Esophagus mucosa (tissue), 1 donor: ENCODE measurements around the gene LRRC2. TPM values are rescaled to one million over a fixed set of nuclear protein-coding genes. Genes with fewer than 3 reads are reported as not detected.
"Not testable (repeated sequence)": the region's sequence is repeated elsewhere in the genome, so short reads cannot be mapped to it uniquely, and the experiment has no call there.

ENCODE experiments used
- ATAC-seq: fragments of 200-7000 bp; cut with Tn5 transposase; one replicate; pipeline ENCODE4 v1.9.1; 2020
- total RNA-seq: library from RNA; stranded (reverse); gene quantifications from one replicate; pipeline ENCODE4 v1.2.4, GENCODE V29; 2023
- donor health status: DM: yes; HTN: yes; CAD: no.

LRRC2 gene
- total RNA-seq, 1 donor from 2014 or later = 0.28 TPM

- no peak for ATAC-seq
Observed at GRCh38 chr3:46551615-46552014, 14.5 kb downstream of the LRRC2 start.

GRCh38 chr3:46549989-46550388, 16.1 kb downstream of the LRRC2 start:
- ATAC-seq = no peak

- no peak for ATAC-seq
Observed at GRCh38 chr3:46549408-46549904, 16.6 kb downstream of the LRRC2 start.

GRCh38 chr3:46548611-46549010, 17.5 kb downstream of the LRRC2 start:
- ATAC-seq = not testable (repeated sequence)

GRCh38 chr3:46546896-46547440, 19.1 kb downstream of the LRRC2 start:
- ATAC-seq = no peak

GRCh38 chr3:46545818-46546630, 20.1 kb downstream of the LRRC2 start:
- no peak for ATAC-seq

GRCh38 chr3:46544771-46545503, 21.2 kb downstream of the LRRC2 start:
- ATAC-seq = peak; percentile 32

GRCh38 chr3:46542801-46543201, 23.3 kb downstream of the LRRC2 start:
- no peak for ATAC-seq

GRCh38 chr3:46542344-46542743, 23.8 kb downstream of the LRRC2 start:
- ATAC-seq = no peak

GRCh38 chr3:46541835-46542234, 24.3 kb downstream of the LRRC2 start:
- ATAC-seq = no peak

- ATAC-seq = no peak
Observed at GRCh38 chr3:46540550-46540949, 25.6 kb downstream of the LRRC2 start.

GRCh38 chr3:46539443-46540005, 26.6 kb downstream of the LRRC2 start:
- ATAC-seq = no peak

GRCh38 chr3:46538803-46539442, 27.2 kb downstream of the LRRC2 start:
- ATAC-seq = peak; percentile 86

- ATAC-seq = not testable (repeated sequence)
Observed at GRCh38 chr3:46538425-46538802, 27.7 kb downstream of the LRRC2 start.

GRCh38 chr3:46537779-46538178, 28.3 kb downstream of the LRRC2 start:
- ATAC-seq = no peak

- ATAC-seq = no peak
Observed at GRCh38 chr3:46537316-46537715, 28.8 kb downstream of the LRRC2 start.

- ATAC-seq = no peak
Observed at GRCh38 chr3:46536758-46537157, 29.3 kb downstream of the LRRC2 start.

GRCh38 chr3:46535746-46536145, 30.4 kb downstream of the LRRC2 start:
- ATAC-seq = no peak

GRCh38 chr3:46533091-46533490, 33.0 kb downstream of the LRRC2 start:
- no peak for ATAC-seq

GRCh38 chr3:46527239-46527638, 38.9 kb downstream of the LRRC2 start:
- no peak for ATAC-seq

GRCh38 chr3:46524832-46525231, 41.3 kb downstream of the LRRC2 start:
- ATAC-seq = no peak

- no peak for ATAC-seq
Observed at GRCh38 chr3:46524008-46524407, 42.1 kb downstream of the LRRC2 start.

GRCh38 chr3:46523556-46523955, 42.5 kb downstream of the LRRC2 start:
- no peak for ATAC-seq
